HPDE6-E6E7 (cell line): ENCODE data around the gene B4GALT5.
"Not testable (repeated sequence)": the region's sequence is repeated elsewhere in the genome, so short reads cannot be mapped to it uniquely, and the experiment has no call there.

Experiments used
- DNase-seq: peaks from one replicate; pipeline ENCODE4 v3.0.0; 2011; ENCODE audit warnings: missing footprints; ENCODE audit errors: extremely low spot score

B4GALT5 gene, protein sequence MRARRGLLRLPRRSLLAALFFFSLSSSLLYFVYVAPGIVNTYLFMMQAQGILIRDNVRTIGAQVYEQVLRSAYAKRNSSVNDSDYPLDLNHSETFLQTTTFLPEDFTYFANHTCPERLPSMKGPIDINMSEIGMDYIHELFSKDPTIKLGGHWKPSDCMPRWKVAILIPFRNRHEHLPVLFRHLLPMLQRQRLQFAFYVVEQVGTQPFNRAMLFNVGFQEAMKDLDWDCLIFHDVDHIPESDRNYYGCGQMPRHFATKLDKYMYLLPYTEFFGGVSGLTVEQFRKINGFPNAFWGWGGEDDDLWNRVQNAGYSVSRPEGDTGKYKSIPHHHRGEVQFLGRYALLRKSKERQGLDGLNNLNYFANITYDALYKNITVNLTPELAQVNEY

DNA sequence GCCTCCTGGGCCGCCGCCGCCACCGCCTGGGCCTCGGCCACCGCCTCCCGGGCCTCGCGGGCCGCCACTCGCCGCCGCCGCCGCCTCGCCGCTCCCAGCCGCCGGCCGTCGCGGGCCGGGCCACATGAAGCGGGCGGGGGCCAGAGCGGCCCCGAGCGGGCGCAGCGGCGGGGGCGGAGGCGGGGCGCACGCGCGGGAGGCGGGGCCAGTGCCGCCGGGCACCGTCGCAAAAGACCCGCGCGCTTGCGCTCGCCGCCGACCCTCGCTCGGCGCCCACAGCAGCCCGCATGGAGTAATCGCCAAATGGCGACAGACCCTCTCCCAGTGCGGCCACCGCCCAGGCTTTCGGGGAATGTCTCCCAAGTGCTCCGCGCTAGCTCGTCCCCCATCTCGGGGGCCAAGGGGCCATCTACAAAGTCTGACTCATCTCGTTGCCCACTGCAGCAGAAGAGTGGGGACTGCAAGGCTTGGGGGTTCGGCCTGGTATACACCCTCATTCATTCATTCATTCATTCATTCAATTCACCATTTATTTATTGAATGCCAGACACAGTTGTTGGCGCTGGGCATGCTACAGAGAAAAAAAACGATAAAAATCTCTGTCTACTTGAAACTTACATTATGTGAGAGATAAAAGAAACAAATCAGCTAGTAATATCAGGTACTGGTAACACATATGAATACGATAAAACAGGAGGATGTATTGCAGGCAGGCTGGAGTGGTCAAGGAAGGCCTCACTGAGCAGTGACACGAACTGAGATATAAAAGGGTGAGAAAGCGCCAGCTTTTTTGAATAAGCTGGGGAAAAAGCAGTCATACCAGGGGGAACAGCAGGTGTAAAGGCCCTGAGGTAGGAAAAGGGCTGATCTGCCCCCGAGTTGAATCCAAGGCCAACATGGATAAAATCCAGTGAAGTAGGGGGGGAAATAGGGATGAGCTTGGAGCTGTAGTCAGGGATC is at the start of gene B4GALT5:
Gene B4GALT5, minus strand, starts transcription at position 126 of the 960 bp plus-strand sequence. CDS start 188 bp downstream, outside the sequence.
- DNase-seq = peak; percentile 67

DNA sequence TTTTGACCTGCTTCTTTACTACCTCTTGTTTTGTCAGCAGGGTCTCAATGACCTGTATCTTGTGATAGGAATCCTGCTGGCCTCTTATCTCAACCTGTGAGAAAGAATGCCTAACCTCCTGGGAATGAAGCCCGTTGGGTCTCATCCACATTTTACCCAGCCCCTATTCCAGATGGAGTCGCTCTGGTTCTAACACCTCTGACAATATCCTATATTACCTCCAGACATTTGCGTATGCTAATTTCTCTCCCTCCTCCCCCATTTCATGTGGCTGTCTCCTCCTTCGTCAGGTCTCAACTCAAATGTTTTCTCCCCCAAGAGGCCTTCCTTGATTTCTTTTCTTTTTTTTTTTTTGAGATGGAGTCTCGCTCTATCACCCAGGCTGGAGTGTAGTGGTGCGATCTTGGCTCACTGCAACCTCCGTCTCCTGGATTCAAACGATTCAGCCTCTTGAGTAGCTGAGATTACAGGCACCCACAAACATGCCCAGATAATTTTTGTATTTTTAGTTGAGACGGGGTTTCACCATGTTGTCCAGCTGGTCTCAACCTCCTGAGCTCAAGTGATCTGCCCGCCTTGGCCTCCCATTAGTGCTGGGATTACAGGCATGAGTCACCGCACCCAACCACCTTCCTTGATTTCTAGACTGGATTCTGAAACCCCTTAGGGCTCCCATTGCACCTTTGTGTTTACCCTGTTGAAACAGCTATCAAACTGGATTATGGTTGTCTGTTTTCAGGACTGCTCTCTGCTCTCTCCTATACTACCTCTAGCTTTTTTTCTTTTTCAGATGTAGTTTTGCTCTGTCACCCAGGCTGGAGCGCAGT is 49.5 kb upstream of the B4GALT5 start:
- DNase-seq = no peak

DNA sequence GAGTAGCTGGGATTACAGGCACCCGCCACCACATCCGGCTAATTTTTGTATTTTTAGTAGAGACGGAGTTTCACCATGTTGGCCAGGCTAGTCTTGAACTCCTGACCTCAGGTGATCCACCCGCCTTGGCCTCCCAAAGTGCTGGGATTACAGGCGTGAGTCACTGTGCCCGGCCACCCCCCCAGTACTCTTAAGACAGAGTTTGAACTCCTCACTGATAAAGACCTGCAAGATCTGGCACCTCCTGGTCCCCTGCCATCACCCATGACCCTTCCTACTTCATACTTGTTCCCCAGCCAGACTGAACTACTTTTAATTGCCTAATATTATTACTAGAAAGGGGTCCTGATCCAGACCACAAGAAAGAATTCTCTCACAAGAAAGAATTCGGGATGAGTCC is 48.2 kb upstream of the B4GALT5 start:
- not testable (repeated sequence) for DNase-seq

GRCh38 chr20:49759266-49759950 is 45.7 kb upstream of the B4GALT5 start:
- no peak for DNase-seq

GRCh38 chr20:49758781-49759180 is 45.1 kb upstream of the B4GALT5 start:
- DNase-seq = no peak

DNA sequence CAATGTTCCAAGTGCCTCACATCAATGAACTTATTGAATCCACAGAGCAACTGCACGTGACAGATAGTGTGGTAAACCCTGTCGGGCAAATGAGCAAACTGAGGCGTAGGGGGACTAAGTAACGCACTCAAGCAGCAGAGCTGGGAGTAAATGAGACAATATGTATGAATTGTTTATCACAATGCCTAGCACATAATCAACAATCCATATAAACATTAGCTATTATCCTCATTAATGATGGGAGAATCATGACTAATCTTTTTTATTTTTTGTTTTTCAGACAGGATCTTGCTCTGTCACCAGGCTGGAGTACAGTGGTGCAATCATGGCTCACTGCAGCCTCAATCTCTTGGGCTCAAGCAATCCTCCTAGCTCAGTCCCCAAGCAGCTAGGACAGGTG is 43.9 kb upstream of the B4GALT5 start:
- no peak for DNase-seq

- DNase-seq = no peak
Observed at GRCh38 chr20:49756241-49756640, 42.6 kb upstream of the B4GALT5 start.

- DNase-seq = no peak
Observed at GRCh38 chr20:49754596-49754995, 40.9 kb upstream of the B4GALT5 start.

- no peak for DNase-seq
Observed at GRCh38 chr20:49753133-49753532, 39.5 kb upstream of the B4GALT5 start.

- no peak for DNase-seq
Observed at GRCh38 chr20:49752201-49752903, 38.7 kb upstream of the B4GALT5 start.

- DNase-seq = no peak
Observed at GRCh38 chr20:49751397-49751736, 37.7 kb upstream of the B4GALT5 start.

DNA sequence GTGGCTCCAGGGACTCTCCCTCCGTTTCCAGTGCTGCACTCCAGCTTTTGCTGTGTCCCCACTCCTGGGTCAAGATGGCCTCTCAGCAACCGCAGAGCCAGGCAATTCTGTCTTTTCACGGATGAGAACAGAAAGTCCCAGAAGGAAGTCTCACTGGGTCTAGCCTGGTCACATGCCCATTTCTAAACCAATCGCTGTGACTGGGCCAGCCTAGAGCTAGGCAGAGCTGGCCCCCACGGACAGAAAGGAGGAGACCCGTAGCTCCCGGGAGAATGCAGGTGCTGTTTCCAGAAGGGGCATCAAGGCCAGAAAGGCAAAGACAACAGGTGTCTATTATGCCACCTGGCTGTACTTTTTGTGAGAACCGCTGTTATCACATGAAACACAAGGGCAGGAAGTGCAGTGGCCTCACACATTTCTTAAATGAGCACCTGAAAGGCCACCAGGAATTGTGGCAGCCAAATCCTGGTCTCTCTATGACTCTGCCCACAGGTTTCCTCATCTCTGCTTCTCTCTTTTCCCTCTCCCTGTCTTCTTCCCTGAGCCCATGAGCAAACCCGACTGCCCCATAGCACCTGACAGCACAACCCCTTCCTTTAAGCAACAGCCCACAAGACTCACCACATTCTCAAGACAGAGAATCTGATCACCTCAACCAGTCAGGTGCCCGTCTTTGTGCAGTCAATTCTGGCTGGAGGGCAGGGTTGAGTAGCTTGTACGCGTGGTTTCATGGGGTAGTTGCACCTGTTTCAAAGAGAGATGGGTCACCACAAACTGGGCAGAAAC is 37.1 kb upstream of the B4GALT5 start:
- no peak for DNase-seq

DNA sequence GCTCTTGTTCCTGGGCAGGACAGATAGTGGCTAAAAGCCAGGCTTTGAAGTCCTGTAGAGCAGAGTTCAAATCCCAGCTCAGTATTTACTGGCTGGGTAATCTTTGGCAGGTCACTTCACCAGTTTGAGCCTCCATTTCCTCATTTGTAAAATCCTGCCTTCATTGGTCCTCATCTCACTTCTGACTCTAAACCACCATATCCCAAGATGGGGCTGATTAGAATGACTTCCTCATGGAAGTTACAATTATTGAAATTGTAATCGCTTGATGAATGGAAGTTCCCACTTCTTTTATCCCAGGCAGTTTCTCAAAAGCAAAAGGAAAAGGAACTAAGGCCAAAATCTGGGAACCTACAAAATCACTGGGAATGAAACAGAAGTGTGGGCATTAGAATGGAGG is 35.9 kb upstream of the B4GALT5 start:
- DNase-seq = no peak

- DNase-seq = no peak
Observed at GRCh38 chr20:49748525-49748838, 34.8 kb upstream of the B4GALT5 start.

GRCh38 chr20:49747707-49748524 is 34.2 kb upstream of the B4GALT5 start:
- no peak for DNase-seq

DNA sequence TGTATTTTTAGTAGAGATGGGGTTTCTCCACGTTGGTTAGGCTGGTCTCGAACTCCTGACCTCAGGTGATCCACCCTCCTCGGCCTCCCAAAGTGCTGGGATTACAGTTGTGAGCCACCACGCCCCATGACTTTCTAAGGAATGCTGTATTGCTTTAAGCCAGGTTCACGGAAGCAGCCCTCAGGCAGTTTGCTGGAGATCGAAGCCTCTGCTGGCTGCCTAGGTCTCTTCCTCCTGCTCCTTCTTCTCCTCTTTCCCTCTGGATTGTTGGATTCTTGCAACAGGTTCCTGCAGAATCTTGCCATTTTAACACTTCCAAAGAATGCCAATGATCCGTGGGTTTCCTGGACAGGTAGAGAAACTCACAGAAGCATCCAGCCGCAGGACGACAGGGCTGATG is 29.3 kb upstream of the B4GALT5 start:
- no peak for DNase-seq

GRCh38 chr20:49741977-49742376 is 28.3 kb upstream of the B4GALT5 start:
- no peak for DNase-seq

GRCh38 chr20:49740807-49741206 is 27.1 kb upstream of the B4GALT5 start:
- no peak for DNase-seq

DNA sequence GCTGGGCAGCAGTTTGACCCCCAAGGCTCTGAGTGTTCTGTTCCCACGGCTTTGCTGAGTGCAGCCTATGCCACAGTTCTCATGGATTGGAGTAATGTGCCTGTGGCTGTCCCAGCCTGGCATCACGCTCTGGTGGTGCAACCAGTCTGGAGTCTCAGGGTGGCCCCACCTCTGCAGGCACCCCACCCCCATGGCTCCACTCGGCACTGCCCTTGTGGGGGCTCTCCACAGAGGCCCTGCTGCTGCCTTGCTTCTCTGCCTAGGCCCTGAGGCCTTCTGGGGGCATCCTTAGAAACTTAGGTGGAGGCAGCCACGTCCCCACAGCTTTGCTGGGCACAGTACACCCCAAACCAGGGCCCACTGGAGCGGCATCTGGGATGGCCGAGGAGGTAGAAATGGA is 25.4 kb upstream of the B4GALT5 start:
- no peak for DNase-seq
